Measurements from ENCODE around the gene CLMP.
A peak's percentile ranks its signal among the peaks of the same experiment; 100 is the strongest.

DNA sequence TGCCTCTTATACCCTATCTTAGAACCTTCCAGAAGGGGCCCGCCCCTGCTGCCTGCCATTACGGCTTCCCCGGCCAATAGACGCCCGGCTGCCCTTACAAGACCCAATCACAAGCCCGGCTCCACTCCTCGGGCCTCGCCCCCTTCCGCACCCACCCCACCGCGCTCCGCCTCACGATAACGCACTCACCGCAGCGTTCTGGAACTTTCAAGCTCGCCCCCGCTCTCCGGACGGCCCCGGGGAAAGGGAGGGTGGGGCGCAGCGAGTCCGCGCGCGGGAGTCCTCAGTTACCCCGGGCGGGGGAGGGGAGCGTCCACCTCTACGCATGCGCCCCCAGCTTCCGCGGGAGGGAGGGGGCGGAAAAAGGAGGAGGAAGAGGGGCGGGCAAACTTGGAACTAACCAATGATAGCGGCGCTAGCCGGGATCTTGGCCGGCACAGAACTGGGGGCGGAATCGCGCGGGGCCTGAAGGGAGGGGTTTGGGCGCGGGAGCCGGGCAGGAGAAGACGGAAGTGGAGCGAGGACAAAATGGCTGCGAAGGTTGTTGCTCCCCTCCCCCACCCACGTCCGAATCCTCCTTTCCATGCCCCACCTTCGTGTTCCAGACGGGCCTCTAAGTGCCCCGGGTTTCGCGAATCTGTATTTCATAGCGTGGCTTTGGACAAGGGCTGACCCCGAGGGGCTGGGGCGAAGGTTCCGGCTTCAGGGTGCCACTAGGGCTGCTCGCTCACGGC is 132.7 kb downstream of the CLMP start:
- TF ChIP-seq, protein P1, sequence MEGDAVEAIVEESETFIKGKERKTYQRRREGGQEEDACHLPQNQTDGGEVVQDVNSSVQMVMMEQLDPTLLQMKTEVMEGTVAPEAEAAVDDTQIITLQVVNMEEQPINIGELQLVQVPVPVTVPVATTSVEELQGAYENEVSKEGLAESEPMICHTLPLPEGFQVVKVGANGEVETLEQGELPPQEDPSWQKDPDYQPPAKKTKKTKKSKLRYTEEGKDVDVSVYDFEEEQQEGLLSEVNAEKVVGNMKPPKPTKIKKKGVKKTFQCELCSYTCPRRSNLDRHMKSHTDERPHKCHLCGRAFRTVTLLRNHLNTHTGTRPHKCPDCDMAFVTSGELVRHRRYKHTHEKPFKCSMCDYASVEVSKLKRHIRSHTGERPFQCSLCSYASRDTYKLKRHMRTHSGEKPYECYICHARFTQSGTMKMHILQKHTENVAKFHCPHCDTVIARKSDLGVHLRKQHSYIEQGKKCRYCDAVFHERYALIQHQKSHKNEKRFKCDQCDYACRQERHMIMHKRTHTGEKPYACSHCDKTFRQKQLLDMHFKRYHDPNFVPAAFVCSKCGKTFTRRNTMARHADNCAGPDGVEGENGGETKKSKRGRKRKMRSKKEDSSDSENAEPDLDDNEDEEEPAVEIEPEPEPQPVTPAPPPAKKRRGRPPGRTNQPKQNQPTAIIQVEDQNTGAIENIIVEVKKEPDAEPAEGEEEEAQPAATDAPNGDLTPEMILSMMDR (tag by site-specific recombination; IDR thresholded peaks at IDR 0.05) = 0 out of 2 replicates have a peak, but pooled peaks have one; percentile 35
- TF ChIP-seq, protein P2, sequence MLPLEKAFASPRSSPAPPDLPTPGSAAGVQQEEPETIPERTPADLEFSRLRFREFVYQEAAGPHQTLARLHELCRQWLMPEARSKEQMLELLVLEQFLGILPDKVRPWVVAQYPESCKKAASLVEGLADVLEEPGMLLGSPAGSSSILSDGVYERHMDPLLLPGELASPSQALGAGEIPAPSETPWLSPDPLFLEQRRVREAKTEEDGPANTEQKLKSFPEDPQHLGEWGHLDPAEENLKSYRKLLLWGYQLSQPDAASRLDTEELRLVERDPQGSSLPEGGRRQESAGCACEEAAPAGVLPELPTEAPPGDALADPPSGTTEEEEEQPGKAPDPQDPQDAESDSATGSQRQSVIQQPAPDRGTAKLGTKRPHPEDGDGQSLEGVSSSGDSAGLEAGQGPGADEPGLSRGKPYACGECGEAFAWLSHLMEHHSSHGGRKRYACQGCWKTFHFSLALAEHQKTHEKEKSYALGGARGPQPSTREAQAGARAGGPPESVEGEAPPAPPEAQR (tag by site-specific recombination; IDR thresholded peaks at IDR 0.05) = no peak
- TF ChIP-seq ZNF24 (tag by site-specific recombination; IDR thresholded peaks at IDR 0.05) (0 out of 2 replicates have a peak, but pooled peaks have one; percentile 13), ZNF747 (tag by site-specific recombination; IDR thresholded peaks at IDR 0.05) (no peak), ZNF660 (tag by site-specific recombination; IDR thresholded peaks at IDR 0.05) (0 out of 2 replicates have a peak, but pooled peaks have one; percentile 14), ZNF585B (tag by site-specific recombination; IDR thresholded peaks at IDR 0.05) (no peak)
- TF ChIP-seq, protein P3, sequence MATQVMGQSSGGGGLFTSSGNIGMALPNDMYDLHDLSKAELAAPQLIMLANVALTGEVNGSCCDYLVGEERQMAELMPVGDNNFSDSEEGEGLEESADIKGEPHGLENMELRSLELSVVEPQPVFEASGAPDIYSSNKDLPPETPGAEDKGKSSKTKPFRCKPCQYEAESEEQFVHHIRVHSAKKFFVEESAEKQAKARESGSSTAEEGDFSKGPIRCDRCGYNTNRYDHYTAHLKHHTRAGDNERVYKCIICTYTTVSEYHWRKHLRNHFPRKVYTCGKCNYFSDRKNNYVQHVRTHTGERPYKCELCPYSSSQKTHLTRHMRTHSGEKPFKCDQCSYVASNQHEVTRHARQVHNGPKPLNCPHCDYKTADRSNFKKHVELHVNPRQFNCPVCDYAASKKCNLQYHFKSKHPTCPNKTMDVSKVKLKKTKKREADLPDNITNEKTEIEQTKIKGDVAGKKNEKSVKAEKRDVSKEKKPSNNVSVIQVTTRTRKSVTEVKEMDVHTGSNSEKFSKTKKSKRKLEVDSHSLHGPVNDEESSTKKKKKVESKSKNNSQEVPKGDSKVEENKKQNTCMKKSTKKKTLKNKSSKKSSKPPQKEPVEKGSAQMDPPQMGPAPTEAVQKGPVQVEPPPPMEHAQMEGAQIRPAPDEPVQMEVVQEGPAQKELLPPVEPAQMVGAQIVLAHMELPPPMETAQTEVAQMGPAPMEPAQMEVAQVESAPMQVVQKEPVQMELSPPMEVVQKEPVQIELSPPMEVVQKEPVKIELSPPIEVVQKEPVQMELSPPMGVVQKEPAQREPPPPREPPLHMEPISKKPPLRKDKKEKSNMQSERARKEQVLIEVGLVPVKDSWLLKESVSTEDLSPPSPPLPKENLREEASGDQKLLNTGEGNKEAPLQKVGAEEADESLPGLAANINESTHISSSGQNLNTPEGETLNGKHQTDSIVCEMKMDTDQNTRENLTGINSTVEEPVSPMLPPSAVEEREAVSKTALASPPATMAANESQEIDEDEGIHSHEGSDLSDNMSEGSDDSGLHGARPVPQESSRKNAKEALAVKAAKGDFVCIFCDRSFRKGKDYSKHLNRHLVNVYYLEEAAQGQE (tag by site-specific recombination; IDR thresholded peaks at IDR 0.05) = no peak
